Endodermal cell (in vitro differentiated cells): ENCODE results near the gene GPRIN1. TPM values are rescaled to one million over a fixed set of nuclear protein-coding genes. Genes with fewer than 3 reads are reported as not detected.
A peak's percentile ranks its signal among the peaks of the same experiment; 100 is the strongest.

ENCODE experiments used
- DNase-seq: peaks from one replicate; pipeline ENCODE4 v3.0.0-alpha.2; 2017
- H3K27ac ChIP-seq: 2 replicates; pipeline ENCODE4 v1.5.1; 2013; ENCODE audit warnings: mild to moderate bottlenecking, low read depth, low read length, moderate library complexity
- H3K27me3 ChIP-seq: 2 replicates; pipeline ENCODE4 v1.6.1; 2013; ENCODE audit warnings: mild to moderate bottlenecking, low read length, moderate library complexity; ENCODE audit not compliant: insufficient read depth, control insufficient read depth, poor library complexity, severe bottlenecking
- H3K36me3 ChIP-seq: 2 replicates; pipeline ENCODE4 v1.7.0; 2013; ENCODE audit warnings: mild to moderate bottlenecking, low read length, moderate library complexity; ENCODE audit not compliant: control insufficient read depth, insufficient read depth
- H3K4me1 ChIP-seq: one replicate; pipeline ENCODE4 v1.7.0; 2013; ENCODE audit warnings: low read length; ENCODE audit not compliant: control insufficient read depth, insufficient read depth
- H3K4me3 ChIP-seq: 2 replicates; pipeline ENCODE4 v1.5.1; 2013; ENCODE audit warnings: mild to moderate bottlenecking, low read length, moderate library complexity
- H3K9ac ChIP-seq: 2 replicates; pipeline ENCODE4 v1.6.1; 2013; ENCODE audit warnings: mild to moderate bottlenecking, low read length, moderate library complexity; ENCODE audit not compliant: poor library complexity, severe bottlenecking; ENCODE audit errors: extremely low read depth
- H3K9me3 ChIP-seq: 2 replicates; pipeline ENCODE4 v1.6.1; 2013; ENCODE audit warnings: mild to moderate bottlenecking, low read length, moderate library complexity; ENCODE audit not compliant: control insufficient read depth
- H3K27ac Mint-ChIP-seq: 2 replicates; pipeline ENCODE4 v1.8.0; 2020; ENCODE audit warnings: mixed read lengths
- H3K27me3 Mint-ChIP-seq: 2 replicates; pipeline ENCODE4 v1.8.0; 2021; ENCODE audit warnings: mild to moderate bottlenecking, mixed read lengths; ENCODE audit not compliant: insufficient read depth
- H3K36me3 Mint-ChIP-seq: 2 replicates; pipeline ENCODE4 v1.8.0; 2020; ENCODE audit warnings: low read depth, mixed read lengths
- H3K4me1 Mint-ChIP-seq: 2 replicates; pipeline ENCODE4 v1.8.0; 2020; ENCODE audit warnings: mixed read lengths
- H3K4me3 Mint-ChIP-seq: 2 replicates; pipeline ENCODE4 v1.8.0; 2020; ENCODE audit warnings: mild to moderate bottlenecking, moderate library complexity, mixed read lengths
- H3K9me3 Mint-ChIP-seq: 2 replicates; pipeline ENCODE4 v1.8.0; 2020; ENCODE audit warnings: mild to moderate bottlenecking, mixed read lengths
- CTCF ChIP-seq: fragments of 200-600 bp; sonication (generic); conservative IDR thresholded peaks from 2 replicates; pipeline ENCODE4 v1.5.0; 2021; ENCODE audit warnings: antibody characterized with exemption, mild to moderate bottlenecking
- WGBS, 2 experiments: methylation state at CpG; one replicate each; pipeline versions ENCODE4 v1.1.5 to v1.1.7; 2013; ENCODE audit warnings: missing lambda C conversion rate in 2 of 2, mixed read lengths in 1 of 2; ENCODE audit not compliant: insufficient coverage in 1 of 2, insufficient read length in 1 of 2; 5-methylcytosine and 5-hydroxymethylcytosine counted together
- total RNA-seq, 2 donors: library from RNA; stranded (reverse); fragmentation: NEBNext Ultra II Directional in 1 of 2; extraction: Animal tissue kit (Norgen Biotek cat#: 25700) in 1 of 2; gene quantifications; 2 replicates in 1 of 2; 3 replicates in 1 of 2; pipeline ENCODE4 v1.2.1, GENCODE V29; 2021

GPRIN1 gene
- total RNA-seq, 2 donors from 2014 or later, result 4.5 to 4.9 TPM

GRCh38 chr5:176642675-176643490 is 32.9 kb upstream of the GPRIN1 start:
- no peak overlapping the region for H3K4me3 ChIP-seq
- H3K27ac ChIP-seq, result no peak overlapping the region
- WGBS, 2 experiments, result 79% methylated on average over 6 to 12 of the region's 15 CpGs
- Mint-ChIP-seq H3K36me3 (no peaks in the 10 kb centered on the region), H3K27ac (no peak overlapping the region), H3K4me1 (peaks cover 24% of the 10 kb centered on the region), H3K9me3 (no peaks in the 10 kb centered on the region), H3K4me3 (no peak overlapping the region), H3K27me3 (peaks cover 3% of the 10 kb centered on the region)
- H3K4me1 ChIP-seq, result no peaks in the 10 kb centered on the region
- H3K36me3 ChIP-seq, result no peaks in the 10 kb centered on the region
- DNase-seq, result peak; percentile 74
- H3K27me3 ChIP-seq, result no peaks in the 10 kb centered on the region
- TF ChIP-seq CTCF, result no peak
- H3K9me3 ChIP-seq, result no peaks in the 10 kb centered on the region
- H3K9ac ChIP-seq, result no peak overlapping the region

GRCh38 chr5:176640616-176641015 is 30.7 kb upstream of the GPRIN1 start:
- DNase-seq, result no peak
- Histone ChIP-seq H3K9ac (no peak overlapping the region), H3K27me3 (no peaks in the 10 kb centered on the region), H3K36me3 (no peaks in the 10 kb centered on the region), H3K9me3 (no peaks in the 10 kb centered on the region), H3K4me3 (no peak overlapping the region), H3K27ac (no peak overlapping the region), H3K4me1 (no peaks in the 10 kb centered on the region)
- TF ChIP-seq CTCF, result no peak
- H3K27me3 Mint-ChIP-seq, result peaks cover 18% of the 10 kb centered on the region
- H3K36me3 Mint-ChIP-seq, result no peaks in the 10 kb centered on the region
- H3K4me1 Mint-ChIP-seq, result peaks cover 22% of the 10 kb centered on the region
- no peak overlapping the region for H3K27ac Mint-ChIP-seq
- H3K9me3 Mint-ChIP-seq, result no peaks in the 10 kb centered on the region
- no peak overlapping the region for H3K4me3 Mint-ChIP-seq
- WGBS, 2 experiments, result 89 to 93% methylated on average over 3 to 4 of the region's 4 CpGs

- Histone ChIP-seq H3K36me3 (no peaks in the 10 kb centered on the region), H3K27me3 (no peaks in the 10 kb centered on the region), H3K4me1 (no peaks in the 10 kb centered on the region), H3K4me3 (no peak overlapping the region), H3K9me3 (no peaks in the 10 kb centered on the region), H3K9ac (no peak overlapping the region), H3K27ac (no peak overlapping the region)
- no peak for TF ChIP-seq CTCF
- H3K9me3 Mint-ChIP-seq, result no peaks in the 10 kb centered on the region
- peaks cover 23% of the 10 kb centered on the region for H3K27me3 Mint-ChIP-seq
- DNase-seq, result no peak
- WGBS, 2 experiments, result 88 to 90% methylated on average over 2 to 4 of the region's 4 CpGs
- peaks cover 22% of the 10 kb centered on the region for H3K4me1 Mint-ChIP-seq
- no peaks in the 10 kb centered on the region for H3K36me3 Mint-ChIP-seq
- no peak overlapping the region for H3K4me3 Mint-ChIP-seq
- no peak overlapping the region for H3K27ac Mint-ChIP-seq
These were observed 30.0 kb upstream of the GPRIN1 start for GRCh38 chr5:176639981-176640380.
